ENCODE results near the gene COLEC11.

COLEC11 gene

GRCh38 chr2:3606028-3606369, 11.1 kb downstream of the COLEC11 start (continued):
- TF ChIP-seq ZNF202 (tag by site-specific recombination; IDR thresholded peaks at IDR 0.05; ENCODE audit: borderline replicate concordance), result no peak

DNA sequence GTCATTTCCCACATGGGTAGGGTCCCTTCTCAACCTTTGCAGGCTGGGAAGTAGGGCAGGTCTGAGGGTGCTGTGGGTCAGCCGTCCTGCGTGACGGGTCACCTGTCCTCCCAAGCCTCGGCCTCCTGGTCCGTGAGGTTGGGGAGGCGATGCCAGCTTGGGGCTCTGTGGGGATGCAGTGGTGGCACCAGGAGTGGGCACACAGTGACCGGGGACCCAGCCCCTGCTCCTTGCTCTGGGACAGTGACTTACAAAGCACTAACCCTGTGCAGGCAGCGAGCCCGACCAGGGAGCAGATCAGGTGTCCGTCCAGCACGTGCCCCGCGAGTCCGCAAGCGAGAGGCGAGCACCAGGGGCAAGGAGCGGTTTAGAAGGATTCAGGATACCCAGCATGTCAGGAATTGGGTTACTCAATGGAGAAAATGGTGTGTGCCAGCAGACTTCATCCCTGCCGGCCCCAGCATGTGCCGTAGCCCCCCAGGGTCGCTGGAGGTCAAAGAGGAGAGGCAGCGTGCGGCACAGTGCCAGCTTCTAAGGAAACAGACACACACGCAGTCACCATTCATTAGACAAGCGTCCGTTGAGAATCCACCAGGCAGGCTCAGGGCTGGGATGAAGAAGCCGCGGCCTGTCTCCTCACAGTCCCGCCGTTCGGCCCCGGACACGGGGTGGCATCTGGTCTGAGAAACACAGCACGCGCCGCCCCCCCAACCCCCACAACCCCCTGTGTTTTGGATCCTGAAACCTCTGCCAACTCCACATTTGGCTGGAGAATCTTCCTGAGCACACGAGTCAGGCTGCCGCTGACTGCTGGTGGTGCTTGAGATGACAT, 11.7 kb downstream of the COLEC11 start:
- TF ChIP-seq ZNF248 (tag by site-specific recombination; IDR thresholded peaks at IDR 0.05) (no peak), ZNF610 (tag by site-specific recombination; IDR thresholded peaks at IDR 0.05; ENCODE audit: borderline replicate concordance) (no peak), YY1 (tag by site-specific recombination; IDR thresholded peaks at IDR 0.05) (no peak), ZNF558 (tag by site-specific recombination; IDR thresholded peaks at IDR 0.05) (no peak), HOXD13 (CRISPR knock-in tag; IDR thresholded peaks at IDR 0.05; ENCODE audit: borderline replicate concordance) (no peak), ZNF544 (tag by site-specific recombination; IDR thresholded peaks at IDR 0.05) (no peak), RBAK (tag by site-specific recombination; IDR thresholded peaks at IDR 0.05) (no peak), ZBTB11 (tag by site-specific recombination; conservative IDR thresholded peaks at IDR 0.05; ENCODE audit: low read depth) (no peak), SP7 (tag by site-specific recombination; IDR thresholded peaks at IDR 0.05) (no peak), ZNF366 (tag by site-specific recombination; conservative IDR thresholded peaks at IDR 0.05) (no peak), ZSCAN30 (tag by site-specific recombination; IDR thresholded peaks at IDR 0.05) (no peak), ZNF843 (tag by site-specific recombination; IDR thresholded peaks at IDR 0.05) (no peak), ZNF585B (tag by site-specific recombination; IDR thresholded peaks at IDR 0.05) (no peak), TRIM28 (IDR thresholded peaks at IDR 0.05; ENCODE audit: borderline replicate concordance, low read length) (no peak), ZNF521 (tag by site-specific recombination; IDR thresholded peaks at IDR 0.05) (no peak), ZNF830 (tag by site-specific recombination; IDR thresholded peaks at IDR 0.05; ENCODE audit: low read depth) (no peak), PRDM1 (tag by site-specific recombination; IDR thresholded peaks at IDR 0.05) (no peak)
- TF ChIP-seq, protein P1, sequence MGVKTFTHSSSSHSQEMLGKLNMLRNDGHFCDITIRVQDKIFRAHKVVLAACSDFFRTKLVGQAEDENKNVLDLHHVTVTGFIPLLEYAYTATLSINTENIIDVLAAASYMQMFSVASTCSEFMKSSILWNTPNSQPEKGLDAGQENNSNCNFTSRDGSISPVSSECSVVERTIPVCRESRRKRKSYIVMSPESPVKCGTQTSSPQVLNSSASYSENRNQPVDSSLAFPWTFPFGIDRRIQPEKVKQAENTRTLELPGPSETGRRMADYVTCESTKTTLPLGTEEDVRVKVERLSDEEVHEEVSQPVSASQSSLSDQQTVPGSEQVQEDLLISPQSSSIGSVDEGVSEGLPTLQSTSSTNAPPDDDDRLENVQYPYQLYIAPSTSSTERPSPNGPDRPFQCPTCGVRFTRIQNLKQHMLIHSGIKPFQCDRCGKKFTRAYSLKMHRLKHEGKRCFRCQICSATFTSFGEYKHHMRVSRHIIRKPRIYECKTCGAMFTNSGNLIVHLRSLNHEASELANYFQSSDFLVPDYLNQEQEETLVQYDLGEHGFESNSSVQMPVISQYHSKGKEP (tag by site-specific recombination; IDR thresholded peaks at IDR 0.05), result no peak
- TF ChIP-seq, protein P2, sequence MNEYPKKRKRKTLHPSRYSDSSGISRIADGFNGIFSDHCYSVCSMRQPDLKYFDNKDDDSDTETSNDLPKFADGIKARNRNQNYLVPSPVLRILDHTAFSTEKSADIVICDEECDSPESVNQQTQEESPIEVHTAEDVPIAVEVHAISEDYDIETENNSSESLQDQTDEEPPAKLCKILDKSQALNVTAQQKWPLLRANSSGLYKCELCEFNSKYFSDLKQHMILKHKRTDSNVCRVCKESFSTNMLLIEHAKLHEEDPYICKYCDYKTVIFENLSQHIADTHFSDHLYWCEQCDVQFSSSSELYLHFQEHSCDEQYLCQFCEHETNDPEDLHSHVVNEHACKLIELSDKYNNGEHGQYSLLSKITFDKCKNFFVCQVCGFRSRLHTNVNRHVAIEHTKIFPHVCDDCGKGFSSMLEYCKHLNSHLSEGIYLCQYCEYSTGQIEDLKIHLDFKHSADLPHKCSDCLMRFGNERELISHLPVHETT (tag by site-specific recombination; IDR thresholded peaks at IDR 0.05), result no peak
- TF ChIP-seq, protein P3, sequence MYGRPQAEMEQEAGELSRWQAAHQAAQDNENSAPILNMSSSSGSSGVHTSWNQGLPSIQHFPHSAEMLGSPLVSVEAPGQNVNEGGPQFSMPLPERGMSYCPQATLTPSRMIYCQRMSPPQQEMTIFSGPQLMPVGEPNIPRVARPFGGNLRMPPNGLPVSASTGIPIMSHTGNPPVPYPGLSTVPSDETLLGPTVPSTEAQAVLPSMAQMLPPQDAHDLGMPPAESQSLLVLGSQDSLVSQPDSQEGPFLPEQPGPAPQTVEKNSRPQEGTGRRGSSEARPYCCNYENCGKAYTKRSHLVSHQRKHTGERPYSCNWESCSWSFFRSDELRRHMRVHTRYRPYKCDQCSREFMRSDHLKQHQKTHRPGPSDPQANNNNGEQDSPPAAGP (tag by site-specific recombination; IDR thresholded peaks at IDR 0.05), result no peak
- Histone ChIP-seq H3K4me3 (ENCODE audit: low read depth, low read length) (no peak overlapping the region), H3K4me1 (ENCODE audit: control insufficient read depth, insufficient read depth, low read length) (no peaks in the 10 kb centered on the region), H3K9me3 (ENCODE audit: control insufficient read depth, insufficient read depth, low read depth, low read length) (no peaks in the 10 kb centered on the region), H3K27ac (ENCODE audit: extremely low read depth, low read depth, low read length) (no peak overlapping the region), H3K36me3 (ENCODE audit: control insufficient read depth in 2 of 2, insufficient read depth in 1 of 2, low read length in 2 of 2) (no peaks in the 10 kb centered on the region)
- POLR2A ChIA-PET, result no interaction called here
- CTCF ChIA-PET, result no interaction called here

All from HEK293 (cell line).